GM19468 (cell line): ENCODE results near the gene WDR59.
A peak's percentile ranks its signal among the peaks of the same experiment; 100 is the strongest.
"Not testable (repeated sequence)": the region's sequence is repeated elsewhere in the genome, so short reads cannot be mapped to it uniquely, and the experiment has no call there.

ENCODE experiments used
- ATAC-seq: cut with Tn5 transposase; IDR thresholded peaks from one replicate; pipeline ENCODE4 v1.9.1; 2021; ENCODE audit warnings: mild to moderate bottlenecking, moderate library complexity, moderate number of reproducible peaks; ENCODE audit not compliant: unreplicated experiment; ENCODE audit errors: extremely low read depth

Gene WDR59

GRCh38 chr16:74909665-74910064 lies 75.3 kb downstream of the WDR59 start:
- no peak for ATAC-seq

GRCh38 chr16:74908759-74909158 lies 76.2 kb downstream of the WDR59 start:
- not testable (repeated sequence) for ATAC-seq

DNA sequence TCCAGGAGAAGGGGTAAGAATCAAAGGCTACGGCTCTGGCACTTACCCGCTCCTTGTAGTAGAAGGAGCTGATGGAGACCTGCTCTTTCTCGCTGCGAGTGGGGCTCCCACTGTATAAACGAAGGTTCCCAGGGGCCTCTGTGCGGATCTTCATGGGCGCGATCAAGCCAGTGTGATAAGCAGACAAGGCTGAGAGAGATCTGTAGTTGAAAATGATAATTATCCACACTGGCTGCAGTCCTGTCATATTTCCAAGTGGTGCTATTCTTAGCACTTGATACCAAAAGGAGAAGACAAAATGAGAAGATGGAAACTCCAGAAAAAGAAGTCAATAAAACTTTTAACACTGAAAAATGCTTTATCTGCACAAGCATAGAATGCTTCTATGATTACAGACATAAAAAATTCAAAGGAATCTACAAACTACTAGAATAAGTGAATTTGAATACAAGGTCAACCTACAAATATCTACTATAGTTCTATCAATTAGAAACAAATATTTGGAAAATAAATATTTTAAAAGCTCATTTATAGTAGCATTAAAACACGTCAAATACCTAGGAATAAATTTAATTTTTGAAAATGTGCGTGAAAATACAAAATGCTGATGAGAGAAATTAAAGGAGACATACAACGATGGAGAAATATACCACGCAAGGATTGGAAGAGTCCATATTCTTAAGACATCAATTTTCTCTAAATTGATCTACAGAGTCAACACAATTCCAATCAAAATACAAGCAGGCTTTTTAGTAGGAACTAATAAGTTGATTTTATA lies 80.8 kb downstream of the WDR59 start:
- no peak for ATAC-seq

DNA sequence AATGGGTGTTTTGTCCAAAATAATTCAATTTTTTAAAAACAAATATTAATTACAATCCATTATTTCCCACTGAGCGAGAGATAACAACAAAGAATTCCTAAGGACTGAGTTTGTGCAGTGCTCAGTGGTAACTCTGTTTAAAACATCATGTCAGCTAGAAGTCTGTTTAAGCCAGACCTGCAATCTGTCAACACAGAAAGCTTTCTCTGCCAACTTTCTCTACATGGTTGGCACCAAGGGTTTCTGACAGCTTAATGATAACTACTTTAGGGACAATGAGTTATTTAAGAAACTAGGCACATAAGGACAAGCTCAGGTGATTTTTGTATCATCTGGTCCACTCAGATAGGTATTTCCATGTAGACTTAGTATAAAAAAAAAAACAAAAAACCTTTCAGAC lies 81.8 kb downstream of the WDR59 start:
- ATAC-seq, result no peak

- ATAC-seq, result no peak
Observed at GRCh38 chr16:74902161-74902560, 82.8 kb downstream of the WDR59 start.

- no peak for ATAC-seq
Observed at GRCh38 chr16:74901606-74902005, 83.3 kb downstream of the WDR59 start.

GRCh38 chr16:74899816-74900215 lies 85.1 kb downstream of the WDR59 start:
- ATAC-seq, result no peak

DNA sequence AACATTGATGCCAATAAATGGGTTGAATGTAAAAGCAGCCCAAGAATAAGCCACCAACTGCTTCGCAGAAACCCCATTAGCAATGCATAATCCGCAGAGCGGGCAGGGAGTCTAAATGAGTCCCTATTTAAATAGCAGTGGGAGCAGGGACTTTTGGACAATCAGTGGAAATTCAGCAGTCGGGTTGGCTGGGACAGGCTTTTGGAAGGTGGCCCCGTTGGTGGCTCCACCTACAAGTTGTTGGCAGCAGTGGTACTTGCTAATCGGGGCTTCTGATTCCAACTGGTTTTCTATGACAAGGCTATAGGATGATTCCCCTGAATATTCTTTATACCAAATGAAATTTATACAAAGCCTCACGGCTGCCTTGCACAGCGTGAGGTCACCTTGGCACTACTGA lies 86.3 kb downstream of the WDR59 start:
- ATAC-seq, result no peak

- ATAC-seq, result no peak
Observed at GRCh38 chr16:74896389-74897370, 88.2 kb downstream of the WDR59 start.

DNA sequence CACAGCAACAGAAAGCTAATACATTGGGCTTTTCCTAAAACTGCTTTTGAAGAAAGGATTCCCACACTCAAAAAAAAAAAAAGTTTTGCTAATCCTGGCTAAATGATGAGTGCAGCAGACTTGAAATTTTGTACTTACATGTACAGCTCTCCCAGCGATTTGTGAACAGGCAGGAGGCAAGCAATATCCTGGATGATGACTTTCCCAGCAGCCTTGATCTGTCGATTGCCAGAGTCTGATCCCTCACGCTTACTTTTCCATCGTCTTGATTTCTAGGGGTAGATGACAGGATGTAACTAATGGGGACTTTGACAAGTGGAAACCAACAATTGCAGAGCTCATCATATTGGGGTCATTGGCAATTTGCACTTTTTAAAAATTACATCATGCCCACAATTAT lies 91.4 kb downstream of the WDR59 start:
- no peak for ATAC-seq

DNA sequence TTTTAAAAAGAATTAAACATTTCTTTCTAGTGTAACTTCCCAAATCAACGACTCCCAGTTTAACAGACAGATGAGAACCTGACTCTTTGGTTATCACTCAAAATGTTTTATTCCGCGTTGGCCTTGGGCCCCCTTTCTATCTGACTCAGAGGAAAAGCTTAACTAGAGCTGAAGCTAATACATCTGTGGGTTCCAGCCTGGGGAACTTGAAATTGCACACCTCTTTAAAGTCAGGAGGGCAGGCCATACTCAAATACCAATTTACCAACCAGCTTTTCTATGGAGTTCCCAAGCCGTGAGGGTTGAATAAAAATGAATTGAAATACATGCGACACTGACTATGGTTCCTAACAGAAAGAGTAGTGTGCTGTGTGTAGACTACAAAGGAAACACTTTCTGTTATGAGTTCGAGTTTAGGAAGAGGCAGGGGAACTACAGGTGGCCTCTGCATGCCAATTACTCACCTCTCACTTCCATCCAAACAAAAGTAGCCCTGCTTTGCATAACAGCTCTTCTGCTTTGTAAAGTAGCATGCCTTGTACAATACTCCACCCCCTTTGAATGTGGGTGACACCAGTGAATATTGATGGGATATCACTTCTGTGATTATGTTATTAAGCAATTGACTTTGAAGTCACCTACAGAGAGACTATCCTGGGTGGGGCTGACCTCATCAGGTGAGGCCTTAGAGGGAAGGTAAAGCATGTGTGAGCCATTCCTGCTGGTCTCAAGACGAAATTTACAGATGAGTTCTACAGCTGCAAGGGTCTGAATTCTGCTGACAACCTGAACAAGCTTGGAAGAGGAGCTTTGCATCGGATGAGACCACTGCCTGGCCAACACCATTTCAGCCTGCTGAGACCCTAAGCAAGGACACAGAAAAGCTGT lies 92.1 kb downstream of the WDR59 start:
- peak; percentile 26 for ATAC-seq

DNA sequence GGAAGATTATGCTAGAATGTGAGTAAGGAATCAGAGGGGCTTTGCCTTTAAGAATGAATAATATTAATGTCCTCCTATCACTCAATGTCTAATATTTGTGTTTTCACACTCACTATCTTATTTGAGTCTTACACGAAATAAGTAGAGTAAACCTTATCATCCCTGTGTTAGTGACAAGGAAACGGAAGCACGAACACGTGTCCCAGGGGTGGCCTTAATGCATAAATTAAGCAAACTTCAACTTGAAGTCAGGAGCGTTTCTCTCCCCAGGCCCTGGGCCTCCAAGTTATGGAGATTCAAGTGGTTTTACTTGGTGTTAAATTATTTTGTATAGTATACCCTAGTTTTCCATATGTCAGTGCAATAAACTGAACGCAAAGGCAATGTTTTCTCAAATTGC lies 96.0 kb downstream of the WDR59 start:
- no peak for ATAC-seq

DNA sequence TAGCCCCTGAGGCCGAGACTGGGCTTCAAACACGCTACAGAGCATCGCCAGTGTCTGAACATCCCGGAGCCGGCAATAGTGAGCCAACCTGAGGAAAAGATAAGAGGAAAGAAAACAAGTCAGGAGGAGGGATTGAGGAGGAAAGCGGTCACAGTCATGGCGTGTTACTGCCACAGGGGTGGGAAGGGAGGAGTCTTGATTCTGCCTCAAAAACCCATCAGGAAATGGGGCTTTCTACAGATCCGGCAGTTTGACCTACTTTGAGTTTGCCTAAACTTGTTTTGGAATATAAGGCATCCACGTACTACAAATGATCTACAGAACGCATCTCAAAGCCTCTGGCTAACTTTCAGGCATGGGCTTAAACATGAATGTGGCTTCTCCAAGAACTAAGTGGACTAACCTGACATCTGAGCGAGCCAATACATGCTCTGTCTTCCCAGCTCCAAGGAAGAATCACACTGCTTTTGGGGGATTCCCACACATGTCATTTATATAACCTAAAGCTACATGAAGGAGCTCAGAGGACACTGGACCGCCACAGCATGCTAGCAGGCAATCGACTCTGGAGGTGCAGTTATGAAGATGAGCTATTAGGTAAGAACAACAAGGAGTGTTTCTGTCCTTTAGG lies 96.6 kb downstream of the WDR59 start:
- no peak for ATAC-seq

- no peak for ATAC-seq
Observed at GRCh38 chr16:74887084-74887483, 97.8 kb downstream of the WDR59 start.

GRCh38 chr16:74877706-74878105 lies 107.2 kb downstream of the WDR59 start:
- ATAC-seq, result no peak

- ATAC-seq, result no peak
Observed at GRCh38 chr16:74874912-74875546, 109.9 kb downstream of the WDR59 start.

GRCh38 chr16:74874123-74874522 lies 110.8 kb downstream of the WDR59 start:
- no peak for ATAC-seq

GRCh38 chr16:74872302-74872701 lies 112.6 kb downstream of the WDR59 start:
- no peak for ATAC-seq

DNA sequence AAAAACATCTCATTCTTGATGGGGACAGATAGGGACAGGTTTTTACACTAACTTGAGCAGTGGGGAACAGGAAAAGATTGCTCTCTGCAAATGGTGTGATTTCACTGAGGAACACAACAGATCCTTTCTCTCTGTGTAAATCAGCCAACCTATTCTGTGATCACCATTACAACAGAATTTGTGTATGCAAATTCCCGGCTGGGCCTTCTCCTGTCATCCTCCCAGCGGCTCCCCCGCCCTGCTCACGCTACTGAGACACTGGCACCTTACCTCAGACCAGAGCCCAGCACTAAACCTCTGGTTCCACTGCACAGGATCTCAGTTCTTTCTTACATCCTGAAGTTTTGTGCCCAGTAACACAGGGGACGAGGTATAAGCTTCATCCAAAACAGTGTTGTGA lies 113.3 kb downstream of the WDR59 start:
- no peak for ATAC-seq
